Measurements from ENCODE around the gene SPOCK3.
"Not testable (repeated sequence)": the region's sequence is repeated elsewhere in the genome, so short reads cannot be mapped to it uniquely, and the experiment has no call there.

SPOCK3 gene

GRCh38 chr4:166823126-166823525, 411.2 kb downstream of the SPOCK3 start:
- no peak for DNase-seq (ENCODE audit: low spot score)

- DNase-seq (ENCODE audit: low spot score) = no peak
Measured at GRCh38 chr4:166822386-166822785, 411.9 kb downstream of the SPOCK3 start.

DNA sequence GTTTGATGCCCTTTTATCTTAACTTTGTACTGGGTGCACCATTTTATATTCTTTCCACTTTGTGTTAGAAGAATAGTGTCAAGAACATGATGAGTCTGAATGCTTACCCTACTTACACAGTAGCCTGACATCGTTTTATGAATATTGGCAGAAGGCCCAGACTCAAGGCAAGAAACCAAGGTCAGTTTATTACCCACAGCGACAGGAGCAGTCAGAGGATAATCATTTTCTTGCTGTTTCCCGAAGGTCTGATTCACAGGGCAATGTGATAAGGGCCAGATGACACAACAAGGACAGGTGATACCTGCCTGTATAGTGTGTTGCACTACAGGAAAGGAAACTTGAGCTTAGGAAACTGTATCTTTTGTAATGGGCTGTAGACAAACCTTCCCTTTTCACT, 417.4 kb downstream of the SPOCK3 start:
- DNase-seq (ENCODE audit: low spot score) = no peak

GRCh38 chr4:166808380-166808779, 425.9 kb downstream of the SPOCK3 start:
- no peak for DNase-seq (ENCODE audit: low spot score)

GRCh38 chr4:166802346-166802745, 431.9 kb downstream of the SPOCK3 start:
- DNase-seq (ENCODE audit: low spot score) = no peak

GRCh38 chr4:166798126-166798525, 436.2 kb downstream of the SPOCK3 start:
- DNase-seq (ENCODE audit: low spot score) = no peak

DNA sequence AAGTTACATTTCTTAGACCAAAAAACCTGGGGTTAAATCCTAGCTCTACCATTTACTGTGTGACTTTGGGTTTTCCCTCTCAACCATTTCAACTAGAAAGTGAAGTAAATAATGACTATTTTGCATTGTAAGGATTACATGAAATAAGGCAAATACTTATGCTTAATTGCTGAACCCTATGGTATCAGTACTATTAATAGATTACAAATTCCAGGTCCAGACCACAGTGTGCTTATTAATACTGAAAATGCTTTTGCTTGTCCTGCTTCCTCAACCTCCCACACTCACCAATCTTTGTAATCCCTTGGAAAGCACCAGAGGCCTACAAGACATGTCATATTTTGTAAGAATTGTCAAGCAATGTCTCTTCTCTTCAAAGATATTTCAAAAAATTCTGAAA, 456.5 kb downstream of the SPOCK3 start:
- no peak for DNase-seq (ENCODE audit: low spot score)

DNA sequence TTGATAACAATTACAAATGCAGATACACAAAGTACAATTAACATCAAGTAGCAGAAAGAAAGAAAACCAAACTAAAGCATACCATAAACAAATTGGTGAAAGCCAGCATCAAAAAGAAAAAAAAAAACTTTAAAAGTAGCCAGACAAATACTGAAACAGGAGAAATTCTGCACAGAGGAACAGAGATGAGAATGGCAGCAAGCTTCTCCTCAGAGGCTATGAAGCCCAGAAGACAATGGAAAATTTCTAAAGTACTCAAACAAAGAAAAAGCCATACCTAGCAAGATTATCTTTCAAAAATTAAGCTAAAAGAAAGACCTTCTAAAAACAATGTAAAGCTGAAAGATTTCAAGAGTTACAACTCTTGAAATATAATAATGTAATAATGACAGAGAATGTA, 471.3 kb downstream of the SPOCK3 start:
- no peak for DNase-seq (ENCODE audit: low spot score)

DNA sequence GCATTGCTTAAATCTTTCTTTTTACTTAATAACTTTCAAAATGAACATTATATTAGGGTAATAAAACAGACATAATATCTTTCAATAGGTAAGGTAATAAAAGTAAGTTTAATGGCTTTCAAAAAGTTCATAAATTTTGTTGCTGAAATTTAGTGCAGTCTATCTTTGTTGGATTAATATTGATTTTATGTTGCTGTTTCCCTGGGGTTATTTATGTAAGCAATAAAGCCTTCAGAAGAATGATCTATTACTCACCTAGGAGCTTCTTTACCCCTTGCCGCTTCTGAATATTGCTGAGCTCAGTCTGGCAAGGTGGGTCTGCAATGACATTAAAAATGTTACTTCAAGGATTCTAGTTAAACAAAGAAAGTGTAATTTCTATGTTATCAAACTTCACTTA, 492.6 kb downstream of the SPOCK3 start:
- no peak for DNase-seq (ENCODE audit: low spot score)

DNA sequence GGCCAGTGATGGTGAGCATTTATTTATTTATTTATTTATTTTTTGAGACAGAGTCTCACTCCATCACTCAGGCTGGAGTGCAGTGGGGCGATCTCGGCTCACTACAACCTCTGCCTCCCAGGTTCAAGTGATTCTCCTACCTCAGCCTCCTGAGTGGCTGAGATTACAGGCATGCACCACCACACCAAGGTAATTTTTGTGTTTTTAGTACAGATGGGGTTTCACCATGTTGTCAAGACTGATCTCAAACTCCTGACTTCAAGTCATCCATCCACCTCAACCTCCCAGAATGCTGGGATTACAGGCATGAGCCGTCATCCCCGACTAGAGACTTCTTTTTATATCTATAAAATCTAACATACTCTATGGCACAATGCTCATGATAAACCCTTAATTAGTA, 495.1 kb downstream of the SPOCK3 start:
- DNase-seq (ENCODE audit: low spot score) = not testable (repeated sequence)

DNA sequence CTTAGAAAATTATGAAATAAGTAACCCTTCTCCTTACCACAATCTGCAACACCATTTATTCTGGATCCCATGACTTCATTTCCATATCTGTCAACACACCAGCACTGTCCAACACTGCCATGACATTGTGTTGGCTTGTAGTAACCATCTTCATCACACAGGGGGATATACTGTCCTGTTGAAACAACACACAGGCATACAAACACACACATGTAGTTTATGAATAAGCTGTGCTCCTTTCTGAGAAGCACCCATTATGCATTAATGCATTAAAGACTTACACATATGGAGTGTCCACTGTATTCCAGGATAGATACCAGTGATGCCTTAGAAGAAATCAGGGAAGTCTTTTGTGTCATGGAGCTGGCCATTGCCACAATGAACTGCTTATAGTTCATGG, 496.9 kb downstream of the SPOCK3 start:
- DNase-seq (ENCODE audit: low spot score) = no peak

GRCh38 chr4:166735553-166735952, 498.7 kb downstream of the SPOCK3 start:
- DNase-seq (ENCODE audit: low spot score) = no peak

DNA sequence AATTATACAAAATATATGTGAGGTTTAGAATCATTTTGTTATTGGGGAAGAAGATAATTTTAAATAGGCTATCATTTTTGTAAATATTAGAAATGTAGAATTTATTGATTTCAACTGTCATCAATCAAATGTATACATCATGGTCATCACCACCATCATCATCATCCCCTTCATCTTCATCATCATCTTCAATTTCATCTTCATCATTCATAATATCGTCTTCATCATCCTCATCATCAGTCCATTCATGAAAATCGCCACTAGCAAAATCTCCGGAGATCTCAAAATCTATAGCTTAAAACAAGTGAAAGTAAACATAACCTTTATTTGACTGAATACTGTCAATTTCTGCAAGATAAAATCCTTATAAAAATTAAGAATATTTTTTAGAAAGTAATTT, 499.5 kb downstream of the SPOCK3 start:
- DNase-seq (ENCODE audit: low spot score) = no peak

- no peak for DNase-seq (ENCODE audit: low spot score)
Measured at GRCh38 chr4:166733686-166734085, 500.6 kb downstream of the SPOCK3 start.

DNA sequence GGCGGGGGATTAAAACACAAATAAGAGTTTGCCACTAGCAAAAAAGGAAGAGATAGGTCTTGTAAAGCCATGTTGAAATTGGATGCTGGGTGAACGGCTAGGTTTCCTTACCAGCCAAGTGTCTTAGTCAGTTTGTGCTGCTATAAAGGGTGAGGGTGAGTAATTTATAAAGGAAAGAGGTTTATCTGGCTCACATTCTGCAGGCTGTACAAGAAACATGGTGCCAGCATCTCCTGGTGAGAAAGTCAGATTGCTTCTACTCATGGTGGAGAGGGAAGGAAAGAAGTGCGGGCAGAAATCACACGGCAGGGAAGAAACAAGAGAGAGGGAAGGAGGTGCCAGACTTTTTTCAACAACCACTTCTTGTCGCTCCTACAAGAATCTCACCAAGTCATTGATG, 507.5 kb downstream of the SPOCK3 start:
- DNase-seq (ENCODE audit: low spot score) = no peak

GRCh38 chr4:166724369-166724768, 509.9 kb downstream of the SPOCK3 start:
- no peak for DNase-seq (ENCODE audit: low spot score)

- no peak for DNase-seq (ENCODE audit: low spot score)
Measured at GRCh38 chr4:166723532-166724140, 510.7 kb downstream of the SPOCK3 start.

DNA sequence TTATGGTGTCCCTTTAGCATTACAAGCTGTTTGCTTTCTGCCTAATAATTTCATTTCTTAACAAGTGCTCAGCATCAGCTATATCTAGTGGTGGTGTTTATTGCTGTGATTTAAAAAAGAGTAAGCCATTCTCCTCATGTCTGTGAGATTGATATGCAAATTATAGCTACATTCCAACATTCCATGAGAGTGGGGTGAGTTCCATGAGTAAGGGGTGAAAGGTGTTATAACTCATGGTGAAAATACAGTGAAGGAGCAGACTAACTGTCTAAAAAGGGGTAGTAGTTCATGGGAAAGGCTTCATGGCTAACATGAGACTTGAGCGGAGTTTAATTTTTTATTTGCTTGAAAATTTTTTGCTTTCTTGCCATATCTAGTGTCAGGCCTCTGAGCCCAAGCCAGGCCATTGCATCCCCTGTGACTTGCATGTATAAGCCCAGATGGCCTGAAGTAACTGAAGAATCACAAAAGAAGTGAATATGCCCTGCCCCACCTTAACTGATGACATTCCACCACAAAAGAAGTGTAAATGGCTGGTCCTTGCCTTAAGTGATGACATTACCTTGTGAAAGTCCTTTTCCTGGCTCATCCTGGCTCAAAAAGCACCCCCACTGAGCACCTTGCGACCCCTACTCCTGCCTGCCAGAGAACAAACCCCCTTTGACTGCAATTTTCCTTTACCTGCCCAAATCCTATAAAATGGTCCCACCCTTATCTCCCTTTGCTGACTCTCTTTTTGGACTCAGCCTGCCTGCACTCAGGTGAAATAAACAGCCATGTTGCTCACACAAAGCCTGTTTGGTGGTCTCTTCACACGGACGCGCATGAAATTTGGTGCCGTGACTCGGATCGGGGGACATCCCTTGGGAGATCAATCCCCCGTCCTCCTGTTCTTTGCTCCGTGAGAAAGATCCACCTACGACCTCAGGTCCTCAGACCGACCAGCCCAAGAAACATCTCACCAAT, 518.3 kb downstream of the SPOCK3 start:
- not testable (repeated sequence) for DNase-seq (ENCODE audit: low spot score)

GRCh38 chr4:166700592-166700991, 533.7 kb downstream of the SPOCK3 start:
- no peak for DNase-seq (ENCODE audit: low spot score)

DNA sequence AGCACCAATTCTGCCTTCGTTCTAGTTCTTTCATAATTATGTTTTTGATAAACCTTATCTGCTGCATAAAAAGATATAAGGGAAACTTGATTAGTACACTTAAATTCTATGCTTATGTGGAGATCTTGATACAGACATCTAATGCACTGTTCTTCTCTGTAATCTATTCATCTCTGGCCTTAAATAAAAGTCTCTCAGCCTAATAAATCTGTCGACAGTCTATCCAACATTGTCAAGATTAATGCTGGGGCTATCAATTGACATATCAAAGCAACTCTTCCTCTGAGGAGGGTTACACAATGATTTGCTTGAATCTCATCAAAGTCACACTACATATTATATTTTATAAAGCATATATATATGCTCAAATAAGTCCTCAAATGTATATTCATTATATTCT, 545.5 kb downstream of the SPOCK3 start:
- DNase-seq (ENCODE audit: low spot score) = no peak

DNA sequence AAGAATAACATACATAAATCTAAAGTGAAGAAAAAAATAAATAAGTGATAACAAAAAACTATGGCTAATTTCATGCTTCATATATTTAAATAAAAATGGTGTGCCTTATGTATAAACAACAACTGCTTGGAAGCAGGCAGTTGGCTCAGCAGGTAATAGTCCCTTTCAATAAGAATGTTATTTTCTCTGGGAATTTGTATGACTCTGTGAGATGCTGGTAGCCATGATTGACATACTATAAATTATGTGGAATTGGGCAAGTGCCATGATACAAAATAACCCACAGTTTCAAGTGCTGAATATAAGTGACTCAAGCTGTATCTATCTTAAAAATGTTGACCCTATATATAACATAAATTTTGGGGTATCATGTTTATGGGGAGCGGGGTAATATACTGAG, 546.5 kb downstream of the SPOCK3 start:
- DNase-seq (ENCODE audit: low spot score) = no peak
